ENCODE results near the gene CEMIP. TPM values are rescaled to one million over a fixed set of nuclear protein-coding genes. Genes with fewer than 3 reads are reported as not detected.

CEMIP gene
- total and polyA plus RNA-seq, 10 of the 15 experiments (the other 5 are each of a cell fraction or from before 2014, with no cell fraction given): 0.01 to 0.44 (median 0.16) TPM; not detected in 6

GRCh38 chr15:80989518-80990478 lies 210.6 kb downstream of the CEMIP start, which contains the start of gene MESD (continued):
- TF ChIP-seq, protein P1, sequence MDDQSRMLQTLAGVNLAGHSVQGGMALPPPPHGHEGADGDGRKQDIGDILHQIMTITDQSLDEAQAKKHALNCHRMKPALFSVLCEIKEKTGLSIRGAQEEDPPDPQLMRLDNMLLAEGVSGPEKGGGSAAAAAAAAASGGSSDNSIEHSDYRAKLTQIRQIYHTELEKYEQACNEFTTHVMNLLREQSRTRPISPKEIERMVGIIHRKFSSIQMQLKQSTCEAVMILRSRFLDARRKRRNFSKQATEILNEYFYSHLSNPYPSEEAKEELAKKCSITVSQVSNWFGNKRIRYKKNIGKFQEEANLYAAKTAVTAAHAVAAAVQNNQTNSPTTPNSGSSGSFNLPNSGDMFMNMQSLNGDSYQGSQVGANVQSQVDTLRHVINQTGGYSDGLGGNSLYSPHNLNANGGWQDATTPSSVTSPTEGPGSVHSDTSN (IDR thresholded peaks at IDR 0.05; ENCODE audit: insufficient replicate concordance, low read depth, low read length): no peak
- TF ChIP-seq MYC (IDR thresholded peaks at IDR 0.05; ENCODE audit: insufficient read depth, insufficient read length, insufficient replicate concordance, low read length, severe bottlenecking): no peak
- no peak for TF ChIP-seq ATF7 (IDR thresholded peaks at IDR 0.05; ENCODE audit: low read depth)
- peak; percentile 81; the same call in 1 of the 2 replicates for TF ChIP-seq POLR2AphosphoS2 (IDR thresholded peaks at IDR 0.05; ENCODE audit: low read depth, low read length)
- no peak for TF ChIP-seq E2F8 (IDR thresholded peaks at IDR 0.05; ENCODE audit: low read depth, partially characterized antibody)
- no peak for TF ChIP-seq IRF4 (IDR thresholded peaks at IDR 0.05; ENCODE audit: low read depth, low read length)
- peak; percentile 59; the same call in 1 of the 2 replicates for TF ChIP-seq SMARCA5 (IDR thresholded peaks at IDR 0.05)
- peak; percentile 16; the same call in 1 of the 2 replicates for TF ChIP-seq TARDBP (IDR thresholded peaks at IDR 0.05; ENCODE audit: borderline replicate concordance)
- TF ChIP-seq RBBP5 (conservative IDR thresholded peaks at IDR 0.05): no peak
- no peak for TF ChIP-seq CHD2 (IDR thresholded peaks at IDR 0.05; ENCODE audit: borderline replicate concordance, low read depth, low read length)
- peak; percentile 37; the same call in 1 of the 2 replicates for TF ChIP-seq HCFC1 (IDR thresholded peaks at IDR 0.05; ENCODE audit: low read length)
- 0 out of 3 replicates have a peak, but pooled peaks of 1 of the 2 experiments have one; percentile 22 for TF ChIP-seq EGR1 (IDR thresholded peaks at IDR 0.05; ENCODE audit: borderline replicate concordance in 1 of 2, low read depth in 2 of 2, low read length in 2 of 2)
- TF ChIP-seq ZNF384 (IDR thresholded peaks at IDR 0.05; ENCODE audit: borderline replicate concordance, low read depth, low read length): no peak
- TF ChIP-seq YBX1 (IDR thresholded peaks at IDR 0.05): no peak
- TF ChIP-seq, protein P2, sequence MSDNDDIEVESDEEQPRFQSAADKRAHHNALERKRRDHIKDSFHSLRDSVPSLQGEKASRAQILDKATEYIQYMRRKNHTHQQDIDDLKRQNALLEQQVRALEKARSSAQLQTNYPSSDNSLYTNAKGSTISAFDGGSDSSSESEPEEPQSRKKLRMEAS (IDR thresholded peaks at IDR 0.05; ENCODE audit: low read depth, low read length): no peak
- no peak for TF ChIP-seq SMAD1 (IDR thresholded peaks at IDR 0.05; ENCODE audit: low read depth, partially characterized antibody)
- TF ChIP-seq CHD1 (IDR thresholded peaks at IDR 0.05; ENCODE audit: low read depth, low read length): no peak
- peak in 1 of 2 experiments; percentile 45; a peak in 1 of 4 replicates for TF ChIP-seq BHLHE40 (IDR thresholded peaks at IDR 0.05; ENCODE audit: borderline replicate concordance in 1 of 2, low read depth in 2 of 2, low read length in 1 of 2)
- TF ChIP-seq, protein P3, sequence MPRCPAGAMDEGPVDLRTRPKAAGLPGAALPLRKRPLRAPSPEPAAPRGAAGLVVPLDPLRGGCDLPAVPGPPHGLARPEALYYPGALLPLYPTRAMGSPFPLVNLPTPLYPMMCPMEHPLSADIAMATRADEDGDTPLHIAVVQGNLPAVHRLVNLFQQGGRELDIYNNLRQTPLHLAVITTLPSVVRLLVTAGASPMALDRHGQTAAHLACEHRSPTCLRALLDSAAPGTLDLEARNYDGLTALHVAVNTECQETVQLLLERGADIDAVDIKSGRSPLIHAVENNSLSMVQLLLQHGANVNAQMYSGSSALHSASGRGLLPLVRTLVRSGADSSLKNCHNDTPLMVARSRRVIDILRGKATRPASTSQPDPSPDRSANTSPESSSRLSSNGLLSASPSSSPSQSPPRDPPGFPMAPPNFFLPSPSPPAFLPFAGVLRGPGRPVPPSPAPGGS (IDR thresholded peaks at IDR 0.05; ENCODE audit: borderline replicate concordance, insufficient read depth, low read depth, low read length, poor library complexity, severe bottlenecking): no peak
- TF ChIP-seq EED (IDR thresholded peaks at IDR 0.05; ENCODE audit: low read depth): no peak
- TF ChIP-seq BCL11A (IDR thresholded peaks at IDR 0.05; ENCODE audit: low read depth, low read length): no peak

Data from GM12878 (cell line).